Nucleus accumbens (tissue), 56 donors: ENCODE results near the gene STXBP1.
A peak's percentile ranks its signal among the peaks of the same experiment; 100 is the strongest.

ENCODE experiments used
- DNase-seq, 56 donors: peaks; one replicate each; lab custom pipeline; 2025; lab: John Stamatoyannopoulos, UW

STXBP1 gene

DNA sequence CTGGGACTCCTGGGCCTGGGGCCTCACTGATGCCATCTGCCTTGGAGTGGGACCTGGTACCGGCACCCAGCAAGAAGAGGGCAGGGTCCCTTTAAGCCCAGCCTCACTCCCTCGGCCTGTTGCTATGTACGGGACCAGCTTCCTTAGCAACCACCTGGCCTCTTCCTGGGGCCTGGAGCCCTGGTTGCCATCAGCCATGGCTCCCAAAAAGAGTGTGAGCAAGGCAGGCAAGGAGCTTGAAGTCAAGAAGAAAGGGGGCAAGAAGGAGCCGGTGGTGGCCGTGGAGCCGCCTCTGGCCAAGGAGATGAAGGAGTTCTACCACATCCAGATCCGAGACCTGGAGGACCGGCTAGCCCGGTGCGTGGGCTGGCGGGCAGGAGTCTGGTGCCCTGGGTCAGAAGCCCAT, 94.8 kb downstream of the STXBP1 start, which contains the start of gene CFAP157:
CFAP157 (plus strand) TSS at position 153 of the 406 bp plus-strand sequence; CDS start at position 197, 44 bp downstream.
- no peak for DNase-seq

DNA sequence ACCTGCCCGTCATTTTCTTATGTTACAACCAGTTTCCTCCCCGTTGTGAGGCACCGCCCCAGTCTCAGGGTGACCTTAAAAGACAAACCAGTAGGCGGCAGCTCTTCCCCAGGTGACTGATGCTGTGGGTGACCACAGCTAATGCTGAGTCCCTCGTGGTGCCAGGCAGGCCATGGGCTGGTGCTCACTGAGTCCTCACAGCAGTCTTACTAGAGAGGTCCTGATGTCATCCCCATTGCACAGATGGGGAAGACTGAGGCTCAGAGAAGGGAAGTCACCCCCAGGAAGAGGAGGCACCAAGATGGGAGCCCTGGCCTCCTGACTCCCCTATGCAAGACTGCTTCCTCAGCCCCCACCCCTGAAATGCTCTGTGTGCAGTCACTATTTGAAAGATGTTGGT, 95.7 kb downstream of the STXBP1 start:
- DNase-seq, result no peak

DNA sequence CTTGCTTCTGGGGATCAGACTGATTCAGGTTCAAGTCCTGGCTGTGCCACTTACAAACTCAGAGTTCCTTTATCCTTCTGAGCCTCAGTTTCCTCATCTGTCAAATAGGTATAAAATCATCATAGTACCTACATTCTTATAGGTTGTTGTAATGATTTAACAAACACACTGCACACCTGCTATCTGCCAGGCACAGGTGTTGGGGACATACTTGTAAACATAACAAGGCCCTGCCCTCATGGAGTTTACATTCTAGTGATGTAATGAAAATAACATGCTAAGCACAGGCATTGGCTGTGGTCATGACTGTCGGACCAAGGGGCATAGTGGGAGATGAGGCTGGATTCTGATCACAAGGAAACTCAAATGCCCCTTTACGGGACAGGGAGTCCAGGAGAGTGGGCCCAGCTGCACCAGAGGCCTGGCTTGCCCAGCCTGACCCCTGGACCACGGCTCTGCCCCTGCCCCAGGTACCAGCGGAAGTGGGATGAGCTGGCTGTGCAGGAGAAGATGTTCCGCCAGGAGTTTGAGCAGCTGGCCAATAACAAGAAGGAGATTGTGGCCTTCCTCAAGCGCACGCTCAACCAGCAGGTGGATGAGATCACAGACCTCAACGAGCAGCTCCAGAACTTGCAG, 97.0 kb downstream of the STXBP1 start:
- DNase-seq, result no peak

DNA sequence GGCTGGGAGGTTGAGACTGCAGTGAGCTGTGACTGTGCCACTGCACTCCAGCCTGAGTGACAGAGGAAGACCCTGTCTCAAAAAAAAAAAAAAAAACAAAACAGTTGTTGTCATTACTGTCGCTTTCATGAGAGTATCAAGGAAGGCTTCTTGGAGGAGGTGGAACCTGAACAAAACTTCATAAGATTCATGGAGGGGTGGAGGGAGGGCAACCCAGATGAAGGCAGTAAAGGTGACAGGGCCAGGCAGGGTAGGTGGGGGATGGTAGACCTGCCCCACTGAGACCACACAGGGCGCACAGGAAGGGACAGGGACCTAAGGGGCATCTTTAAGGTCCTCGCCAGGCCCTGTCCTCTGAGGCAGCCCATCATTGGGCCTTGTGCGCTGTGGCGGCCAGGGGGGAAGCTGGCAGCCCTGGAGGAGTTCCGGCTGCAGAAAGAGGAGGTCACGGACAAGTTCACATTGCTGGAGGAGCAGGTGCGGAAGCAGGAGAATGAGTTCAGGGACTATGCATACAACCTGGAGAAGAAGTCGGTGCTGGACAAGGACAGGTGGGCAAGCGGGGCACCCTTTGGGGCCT, 98.2 kb downstream of the STXBP1 start:
- DNase-seq, result no peak

DNA sequence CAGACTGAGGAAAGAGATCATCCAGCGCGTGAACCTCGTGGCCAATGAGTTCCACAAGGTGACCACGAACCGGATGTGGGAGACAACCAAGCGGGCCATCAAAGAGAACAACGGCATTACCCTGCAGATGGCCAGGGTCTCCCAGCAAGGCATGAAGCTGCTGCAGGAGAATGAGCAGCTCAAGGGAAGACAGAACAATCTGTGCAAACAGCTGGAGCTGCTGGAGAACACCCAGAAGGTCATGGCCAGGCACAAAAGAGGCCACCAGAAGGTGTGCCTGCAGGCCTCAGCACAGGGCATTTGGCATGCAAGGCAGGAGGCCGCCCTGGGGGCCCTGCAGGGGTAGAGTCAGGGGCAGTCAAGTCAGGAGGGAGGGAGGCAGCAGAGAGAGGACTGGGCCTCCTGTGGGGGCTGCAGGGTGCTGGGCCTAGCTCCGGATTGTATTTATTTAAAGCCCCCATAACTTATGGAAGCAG, 99.2 kb downstream of the STXBP1 start:
- no peak for DNase-seq

DNA sequence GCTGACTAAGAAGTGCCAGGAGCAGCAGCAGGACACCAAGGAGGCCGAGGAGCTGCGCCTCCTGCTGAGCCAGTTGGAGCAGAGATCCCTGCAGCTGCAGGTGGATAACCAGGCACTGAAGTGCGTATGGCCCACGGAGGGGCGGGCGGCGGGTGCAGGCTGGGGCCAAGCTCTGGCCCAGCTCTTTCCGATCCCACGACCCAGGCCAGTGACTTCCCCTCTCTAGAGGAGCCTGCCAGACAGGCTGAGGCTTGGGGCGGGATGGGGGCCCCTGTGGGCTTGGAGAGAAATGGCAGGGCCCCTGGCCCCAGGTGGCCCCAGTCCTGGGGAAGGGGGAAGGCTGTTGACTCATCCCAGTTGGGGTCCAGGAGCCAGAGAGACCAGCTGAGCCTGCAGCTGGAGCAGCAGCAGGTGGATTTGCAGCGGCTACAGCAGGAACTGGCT, 99.8 kb downstream of the STXBP1 start:
- DNase-seq, result no peak

DNA sequence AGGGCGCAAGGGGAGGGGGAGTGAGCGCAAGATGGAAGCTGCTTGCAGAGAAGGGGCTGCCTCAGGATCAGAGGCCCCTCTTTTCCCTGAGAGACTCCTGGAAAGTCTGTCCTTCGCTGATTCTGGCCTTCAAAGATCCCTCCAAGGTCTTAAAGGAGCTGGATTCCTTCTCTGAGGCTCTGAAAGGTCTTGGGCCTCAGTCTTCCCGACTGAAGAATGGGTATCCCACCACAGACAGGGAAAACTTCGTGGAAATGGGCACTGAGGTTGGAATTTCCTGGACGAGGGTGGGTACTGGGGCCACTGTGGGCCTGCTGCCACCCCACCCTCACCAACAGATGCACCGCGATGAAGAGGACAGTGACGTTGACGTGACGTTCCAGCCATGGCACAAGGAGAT, 100.3 kb downstream of the STXBP1 start:
- no peak for DNase-seq

DNA sequence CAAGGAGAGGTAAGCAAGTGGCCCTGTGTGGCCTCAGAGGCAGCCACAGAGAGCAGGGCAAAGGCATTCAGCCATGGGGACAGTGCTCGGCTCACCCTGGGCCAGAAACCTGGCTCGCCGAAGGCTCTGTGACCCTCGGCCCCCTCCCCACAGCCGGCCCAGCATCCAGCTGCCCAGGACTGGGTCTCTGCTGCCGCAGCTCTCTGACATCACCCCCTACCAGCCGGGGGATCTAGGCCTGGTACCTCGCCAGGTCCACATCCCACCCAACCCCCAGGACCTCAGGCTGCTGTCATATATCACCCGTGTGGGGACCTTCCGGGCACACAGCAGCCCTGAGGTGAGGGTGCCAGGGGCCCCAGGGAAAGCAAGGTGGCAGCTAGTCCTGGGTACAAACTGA, 100.8 kb downstream of the STXBP1 start:
- DNase-seq, result no peak

DNA sequence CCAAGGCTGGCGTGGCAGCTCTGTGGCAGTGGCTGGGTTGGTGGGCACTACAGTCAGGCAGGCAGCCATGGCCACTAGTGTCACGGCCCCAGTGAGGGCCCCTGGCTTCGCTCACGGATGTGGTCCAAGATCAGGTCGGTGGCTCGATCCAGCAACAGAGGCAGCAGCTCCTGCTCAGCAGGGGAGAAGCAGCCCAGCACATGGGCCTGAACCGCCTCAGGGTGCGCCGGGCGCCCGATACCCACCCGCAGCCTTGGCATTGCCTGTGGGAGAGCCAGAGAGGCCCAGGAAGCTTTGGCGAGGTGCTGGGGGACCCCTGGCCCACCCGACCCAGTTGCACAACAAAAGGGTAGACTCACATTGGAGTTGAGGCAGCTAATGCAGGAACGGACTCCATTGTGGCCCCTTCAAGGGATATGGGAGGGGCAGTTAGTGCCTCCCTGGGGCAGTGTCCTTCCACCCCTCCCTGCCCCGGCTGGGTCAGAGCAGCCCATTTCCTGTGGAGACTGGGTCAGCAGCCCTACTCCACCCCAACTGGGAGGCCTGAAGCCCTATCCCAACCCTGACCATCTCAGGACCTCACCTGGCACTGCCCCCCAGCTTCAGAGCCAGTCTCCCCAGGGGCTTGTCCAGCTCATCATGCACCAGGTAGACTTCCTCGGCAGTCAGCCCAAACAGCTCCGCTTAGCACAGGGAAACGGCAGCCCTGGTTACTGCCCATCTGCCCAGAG, 102.1 kb downstream of the STXBP1 start:
- no peak for DNase-seq

DNA sequence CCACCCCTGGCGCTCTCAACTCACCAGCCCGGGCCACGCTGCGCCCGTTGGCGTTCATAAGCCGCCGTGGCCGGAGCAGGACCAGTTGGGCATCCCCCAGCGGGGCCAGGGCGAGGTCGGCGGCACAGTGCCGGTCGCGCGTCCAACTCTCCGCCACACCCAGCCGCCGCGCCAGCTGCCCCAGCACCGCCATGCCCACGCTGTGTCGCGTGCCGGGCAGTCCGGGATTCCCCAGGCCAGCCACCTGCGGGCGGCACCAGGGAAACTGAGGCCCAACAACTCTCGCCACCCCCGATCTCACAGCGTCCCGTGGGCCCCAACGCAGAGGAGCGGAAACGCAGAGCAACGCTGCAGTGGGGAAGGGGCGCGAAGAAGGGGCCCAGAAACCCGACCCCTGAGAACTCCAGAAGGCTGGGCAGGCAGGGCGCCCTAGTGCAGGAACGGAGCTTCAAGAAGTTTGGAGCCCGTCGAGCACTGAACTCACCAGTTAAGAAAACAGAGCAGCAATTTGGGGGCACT, 102.9 kb downstream of the STXBP1 start:
- peak in 1 of 56 donors; percentile 26 for DNase-seq

DNA sequence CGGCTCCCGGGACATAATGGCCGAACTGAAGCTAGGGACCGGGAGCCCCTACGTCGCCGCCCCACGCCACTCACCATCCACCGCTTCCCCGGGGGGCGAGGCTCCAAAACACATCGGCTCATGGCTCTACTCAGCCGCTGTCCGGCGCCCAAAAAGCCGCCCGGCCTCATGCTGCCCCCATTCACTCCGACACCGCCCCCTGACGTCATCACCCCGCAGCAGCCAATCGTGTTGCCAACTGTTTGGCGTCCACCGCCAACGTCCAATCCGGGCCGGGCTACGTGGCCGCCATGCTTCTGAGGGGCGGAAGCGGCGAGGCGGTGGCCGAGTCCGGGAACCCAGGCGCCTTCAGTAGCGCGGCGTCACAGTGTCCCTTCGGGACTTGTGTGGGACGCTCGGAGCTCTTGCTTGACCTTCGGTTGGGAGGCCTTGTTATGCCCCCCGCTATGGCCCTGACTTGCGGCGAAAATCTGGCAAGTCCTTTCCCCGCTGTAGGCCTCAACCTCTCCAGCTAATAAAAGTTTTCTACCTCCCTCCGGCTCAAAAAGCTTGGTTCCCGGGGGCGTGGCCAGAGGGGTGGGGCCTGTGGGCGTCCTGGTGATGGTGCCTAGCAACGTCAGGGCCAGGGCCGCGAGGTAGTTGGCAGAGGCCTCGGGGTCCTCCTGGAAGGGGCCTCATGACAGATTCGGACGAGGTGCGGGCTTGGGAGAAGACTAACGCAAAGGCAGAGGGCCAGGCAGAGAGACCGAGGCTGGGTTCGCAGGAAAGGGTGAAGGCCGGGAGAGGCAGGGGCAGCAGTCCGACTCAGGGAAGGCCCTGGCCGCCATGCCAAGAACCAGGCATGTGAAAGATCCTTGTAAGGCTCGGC, 103.6 kb downstream of the STXBP1 start, which contains the start of the genes PTRH1 and TTC16:
PTRH1 (minus strand) TSS at position 194 of the 868 bp plus-strand sequence; CDS start at position 170, 24 bp downstream.
TTC16 (plus strand) TSS at position 610 of the 868 bp plus-strand sequence; CDS start at position 677, 67 bp downstream.
- peak; percentile 52 to 98 (median 94) for DNase-seq

DNA sequence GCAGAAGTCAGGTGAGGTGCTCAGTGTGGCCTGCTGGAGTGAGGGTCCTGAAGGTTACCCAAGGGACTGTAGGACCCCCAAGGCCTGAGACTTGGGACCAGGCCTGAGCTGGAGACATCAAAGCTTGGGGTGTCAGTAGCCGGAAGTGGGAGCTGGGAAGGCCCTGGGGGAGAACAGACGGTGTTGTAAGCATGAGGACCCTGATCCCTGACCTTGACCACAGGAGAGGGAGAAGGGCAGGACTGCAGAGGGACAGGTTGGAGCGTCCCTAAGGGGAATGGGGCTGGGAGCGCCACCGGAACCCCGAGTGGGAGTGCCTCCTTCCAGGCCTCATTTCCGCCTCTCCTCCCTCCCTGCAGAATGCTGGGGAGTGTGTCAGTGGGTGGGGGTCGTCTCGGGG, 104.3 kb downstream of the STXBP1 start:
- no peak for DNase-seq

DNA sequence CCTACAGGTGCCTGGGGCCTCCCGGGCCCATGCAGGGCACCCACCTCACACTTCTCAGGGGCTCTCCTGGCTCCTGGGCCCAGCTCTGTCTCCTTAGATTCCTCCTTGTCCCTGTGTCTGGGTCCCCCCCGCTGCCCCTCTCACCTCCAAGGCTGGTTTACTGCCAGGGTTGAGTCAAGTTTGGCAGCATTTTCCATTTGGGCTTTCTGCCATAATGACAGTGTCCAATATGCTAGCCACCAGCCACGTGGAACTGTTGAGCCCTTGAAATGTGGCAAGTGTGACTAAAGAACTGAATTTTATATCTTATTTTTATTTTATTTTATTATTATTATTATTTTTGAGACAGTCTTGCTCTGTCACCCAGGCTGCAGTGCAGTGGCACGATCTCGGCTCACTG, 105.7 kb downstream of the STXBP1 start:
- DNase-seq, result peak in 4 of 56 donors; percentile 6 to 36 (median 24)

DNA sequence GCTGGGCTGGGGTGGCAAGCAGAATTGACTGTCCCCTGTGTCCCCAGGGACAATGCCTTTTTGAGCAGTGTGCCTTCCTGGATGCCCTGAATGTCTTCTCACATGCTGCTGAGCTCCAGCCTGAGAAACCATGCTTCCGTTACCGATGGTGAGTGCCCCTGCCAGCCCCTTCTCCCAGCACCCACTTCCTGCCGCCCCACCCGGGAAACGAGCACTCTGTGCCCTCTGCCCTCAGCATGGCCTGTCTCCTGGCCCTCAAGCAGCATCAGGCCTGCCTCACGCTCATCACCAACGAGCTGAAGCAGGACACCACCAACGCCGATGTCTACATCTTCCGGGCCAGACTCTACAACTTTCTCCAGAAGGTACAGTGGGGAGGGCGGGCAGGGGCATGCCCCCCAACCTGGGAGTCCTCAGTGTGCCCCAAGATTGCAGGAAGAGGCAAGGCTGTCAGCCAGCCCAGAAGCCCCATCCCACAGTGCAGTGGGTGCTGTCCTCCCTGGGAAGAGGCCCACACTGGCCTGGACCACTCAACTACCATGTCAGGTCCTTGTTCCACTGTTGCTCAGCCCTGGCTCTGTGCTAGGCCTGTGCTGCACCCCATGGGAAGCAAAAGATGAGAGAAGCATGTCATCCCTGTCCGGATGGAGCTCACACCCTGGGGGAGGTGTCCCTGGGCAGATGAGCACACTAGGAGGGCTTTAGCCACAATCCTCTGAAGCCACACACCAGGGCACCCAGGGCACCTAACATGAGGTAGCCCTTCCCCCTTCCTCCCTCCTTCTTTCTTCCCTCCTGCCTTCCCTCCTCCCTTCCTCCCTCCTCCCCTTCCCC, 108.2 kb downstream of the STXBP1 start:
- DNase-seq, result peak in 1 of 56 donors; percentile 29

DNA sequence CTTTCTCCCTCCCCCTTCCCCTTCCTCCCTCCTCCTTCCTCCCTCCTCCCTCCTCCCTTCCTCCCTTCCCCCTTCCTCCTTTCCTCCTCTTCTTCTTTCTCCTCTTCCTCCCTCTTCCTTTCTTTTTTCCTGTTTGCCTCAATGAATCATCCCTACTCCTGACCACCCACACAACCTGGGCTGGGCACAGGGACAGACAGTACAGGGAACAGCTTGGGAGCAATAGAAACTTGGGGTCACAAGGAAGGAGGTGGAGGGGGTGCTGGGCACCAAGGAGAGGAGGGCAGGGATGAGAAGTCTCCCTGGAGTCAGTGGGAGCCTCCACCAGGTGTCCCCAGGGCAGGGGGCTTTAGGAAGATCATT, 108.8 kb downstream of the STXBP1 start:
- DNase-seq, result no peak

DNA sequence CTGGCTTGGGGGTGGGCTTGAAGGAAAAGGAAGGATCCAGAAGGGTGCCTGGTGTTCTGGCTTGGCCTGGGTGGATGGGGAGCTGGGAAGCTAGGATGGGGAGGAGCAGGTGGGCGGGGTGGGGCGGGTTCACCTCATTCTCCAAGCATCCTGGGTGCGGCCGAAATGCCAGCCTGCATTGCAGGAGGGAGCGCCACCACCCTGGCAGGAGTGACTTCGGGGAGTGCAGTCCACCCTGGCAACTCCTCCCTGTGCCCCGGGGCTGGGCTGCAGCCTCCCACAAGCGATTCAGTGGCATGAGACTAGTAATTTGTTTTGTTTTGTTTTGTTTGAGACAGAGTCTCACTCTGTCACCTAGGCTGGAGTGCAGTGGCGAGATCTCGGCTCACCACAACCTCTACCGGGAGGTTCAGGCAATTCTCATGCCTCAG, 109.3 kb downstream of the STXBP1 start:
- DNase-seq, result peak in 10 of 56 donors; percentile 14 to 54 (median 34)

DNA sequence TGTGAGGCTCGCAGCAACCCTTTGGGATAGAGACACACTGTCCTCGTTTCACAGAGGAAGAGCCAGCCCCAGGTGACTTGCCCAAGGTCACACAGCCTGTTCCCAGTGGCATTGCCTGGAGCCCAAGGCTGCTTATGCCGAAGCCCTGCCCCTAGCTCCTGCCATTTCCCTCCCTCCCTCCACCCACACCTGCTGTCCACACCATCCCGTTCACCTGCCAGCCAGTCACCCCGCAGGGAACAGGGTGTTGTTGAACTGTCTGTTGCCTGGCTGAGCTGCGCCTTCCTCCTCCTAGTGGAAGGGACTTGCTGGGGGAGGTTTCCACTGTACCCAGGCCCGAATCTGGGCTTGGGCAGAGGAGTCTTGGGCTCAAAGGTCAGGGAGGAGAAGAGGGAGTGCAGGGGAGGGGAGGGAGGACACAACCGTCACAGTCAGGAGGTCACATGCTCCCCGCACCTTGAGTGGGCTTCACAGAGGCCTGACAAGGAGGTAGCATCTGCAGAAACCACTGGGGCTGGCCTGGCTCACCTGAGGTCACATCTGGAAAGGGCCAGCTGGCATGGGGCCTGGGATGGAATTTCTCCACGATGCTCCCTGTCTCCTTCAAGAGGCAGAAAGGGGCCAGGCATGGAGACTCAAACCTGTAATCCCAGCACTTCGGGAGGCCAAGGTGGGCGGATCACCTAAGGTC, 110.1 kb downstream of the STXBP1 start:
- no peak for DNase-seq

DNA sequence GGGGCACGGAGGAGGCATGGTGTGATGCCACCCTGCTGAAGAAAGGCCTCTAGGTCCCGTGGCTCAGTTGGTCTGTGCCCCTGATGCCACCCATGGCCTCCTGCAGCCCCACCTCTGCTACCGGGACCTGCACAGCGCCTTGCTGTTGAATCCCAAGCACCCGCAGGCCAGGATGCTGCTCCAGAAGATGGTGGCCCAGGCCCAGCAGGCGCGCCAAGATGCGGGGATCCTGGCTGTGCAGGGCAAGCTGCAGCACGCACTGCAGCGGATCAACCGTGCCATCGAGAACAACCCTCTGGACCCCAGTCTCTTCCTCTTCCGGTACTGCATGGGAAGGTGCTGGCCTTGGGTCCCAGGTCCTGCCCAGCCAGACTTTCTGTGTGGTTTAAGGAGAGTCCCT, 110.9 kb downstream of the STXBP1 start:
- no peak for DNase-seq
